HG02943 (cell line): ENCODE data around the gene STARD13.

ENCODE experiments used
- ATAC-seq: cut with Tn5 transposase; IDR thresholded peaks from one replicate; pipeline ENCODE4 v1.9.1; 2021; ENCODE audit warnings: mild to moderate bottlenecking, low read depth, moderate library complexity; ENCODE audit not compliant: unreplicated experiment

STARD13 gene

GRCh38 chr13:33279414-33280278 lies 5.9 kb downstream of the STARD13 start:
- ATAC-seq, result no peak

- ATAC-seq, result no peak
Observed at GRCh38 chr13:33278913-33279312, 6.6 kb downstream of the STARD13 start.

GRCh38 chr13:33277946-33278345 lies 7.6 kb downstream of the STARD13 start:
- ATAC-seq, result no peak

GRCh38 chr13:33277037-33277740 lies 8.4 kb downstream of the STARD13 start:
- ATAC-seq, result no peak

- ATAC-seq, result no peak
Observed at GRCh38 chr13:33276570-33276969, 9.0 kb downstream of the STARD13 start.

GRCh38 chr13:33275916-33276315 lies 9.6 kb downstream of the STARD13 start:
- ATAC-seq, result no peak

- no peak for ATAC-seq
Observed at GRCh38 chr13:33274264-33274663, 11.3 kb downstream of the STARD13 start.

- no peak for ATAC-seq
Observed at GRCh38 chr13:33272531-33273124, 12.9 kb downstream of the STARD13 start.

- ATAC-seq, result no peak
Observed at GRCh38 chr13:33271759-33272158, 13.8 kb downstream of the STARD13 start.

- no peak for ATAC-seq
Observed at GRCh38 chr13:33270895-33271538, 14.5 kb downstream of the STARD13 start.

GRCh38 chr13:33265607-33266006 lies 19.9 kb downstream of the STARD13 start:
- ATAC-seq, result no peak

- ATAC-seq, result no peak
Observed at GRCh38 chr13:33265133-33265532, 20.4 kb downstream of the STARD13 start.

- no peak for ATAC-seq
Observed at GRCh38 chr13:33264620-33264978, 21.0 kb downstream of the STARD13 start.

- ATAC-seq, result no peak
Observed at GRCh38 chr13:33263976-33264619, 21.5 kb downstream of the STARD13 start.

GRCh38 chr13:33263484-33263883 lies 22.1 kb downstream of the STARD13 start:
- no peak for ATAC-seq

- ATAC-seq, result no peak
Observed at GRCh38 chr13:33262997-33263396, 22.6 kb downstream of the STARD13 start.

- ATAC-seq, result no peak
Observed at GRCh38 chr13:33262594-33262993, 23.0 kb downstream of the STARD13 start.

GRCh38 chr13:33262062-33262487 lies 23.5 kb downstream of the STARD13 start:
- no peak for ATAC-seq

GRCh38 chr13:33261387-33262061 lies 24.0 kb downstream of the STARD13 start:
- no peak for ATAC-seq
